KMS-11 (cell line): ENCODE data around the gene GGT6.

ENCODE experiments used
- H2AFZ ChIP-seq: fragments of 200-600 bp; sonication (generic); 2 replicates; pipeline ENCODE4 v1.6.1; 2016; ENCODE audit warnings: antibody characterized with exemption, mixed run types, low read depth
- H3K27ac ChIP-seq: fragments of 200-600 bp; sonication (generic); 2 replicates; pipeline ENCODE4 v1.6.1; 2016; ENCODE audit warnings: mild to moderate bottlenecking, mixed run types
- H3K27me3 ChIP-seq: fragments of 200-600 bp; sonication (generic); 2 replicates; pipeline ENCODE4 v1.6.1; 2017; ENCODE audit warnings: mild to moderate bottlenecking, low read depth, mixed run types, moderate library complexity; ENCODE audit not compliant: insufficient read depth
- H3K36me3 ChIP-seq: fragments of 200-600 bp; sonication (generic); 2 replicates; pipeline ENCODE4 v1.6.1; 2017; ENCODE audit warnings: mild to moderate bottlenecking, mixed run types; ENCODE audit not compliant: insufficient read depth
- H3K4me1 ChIP-seq: fragments of 200-600 bp; sonication (generic); 2 replicates; pipeline ENCODE4 v1.6.1; 2016; ENCODE audit warnings: mild to moderate bottlenecking, low read depth, mixed run types; ENCODE audit not compliant: poor library complexity, severe bottlenecking
- H3K4me2 ChIP-seq: fragments of 200-600 bp; sonication (generic); 2 replicates; pipeline ENCODE4 v1.7.0; 2016; ENCODE audit warnings: mild to moderate bottlenecking, mixed run types
- H3K4me3 ChIP-seq: fragments of 200-600 bp; sonication (generic); IDR thresholded peaks from 2 replicates; pipeline ENCODE4 v1.6.1; 2017; ENCODE audit warnings: low read depth, low read length, mixed read lengths; ENCODE audit not compliant: insufficient read depth
- H3K79me2 ChIP-seq: fragments of 200-600 bp; sonication (generic); 2 replicates; pipeline ENCODE4 v1.6.1; 2016; ENCODE audit warnings: low read depth, mixed run types; ENCODE audit not compliant: insufficient read depth
- H3K9ac ChIP-seq: fragments of 200-600 bp; sonication (generic); 2 replicates; pipeline ENCODE4 v1.6.1; 2016; ENCODE audit warnings: mild to moderate bottlenecking, mixed run types
- H4K20me1 ChIP-seq: fragments of 200-600 bp; sonication (generic); 2 replicates; pipeline ENCODE4 v1.6.1; 2016; ENCODE audit warnings: mild to moderate bottlenecking, mixed run types; ENCODE audit not compliant: insufficient read depth
- TF ChIP-seq, protein P1 (sequence below): fragments of 200-600 bp; sonication (generic); conservative IDR thresholded peaks from 2 replicates; pipeline ENCODE4 v1.6.1; 2017; ENCODE audit warnings: low read depth, mild to moderate bottlenecking, antibody characterized with exemption, low read length, moderate library complexity, mixed read lengths

Gene GGT6

DNA sequence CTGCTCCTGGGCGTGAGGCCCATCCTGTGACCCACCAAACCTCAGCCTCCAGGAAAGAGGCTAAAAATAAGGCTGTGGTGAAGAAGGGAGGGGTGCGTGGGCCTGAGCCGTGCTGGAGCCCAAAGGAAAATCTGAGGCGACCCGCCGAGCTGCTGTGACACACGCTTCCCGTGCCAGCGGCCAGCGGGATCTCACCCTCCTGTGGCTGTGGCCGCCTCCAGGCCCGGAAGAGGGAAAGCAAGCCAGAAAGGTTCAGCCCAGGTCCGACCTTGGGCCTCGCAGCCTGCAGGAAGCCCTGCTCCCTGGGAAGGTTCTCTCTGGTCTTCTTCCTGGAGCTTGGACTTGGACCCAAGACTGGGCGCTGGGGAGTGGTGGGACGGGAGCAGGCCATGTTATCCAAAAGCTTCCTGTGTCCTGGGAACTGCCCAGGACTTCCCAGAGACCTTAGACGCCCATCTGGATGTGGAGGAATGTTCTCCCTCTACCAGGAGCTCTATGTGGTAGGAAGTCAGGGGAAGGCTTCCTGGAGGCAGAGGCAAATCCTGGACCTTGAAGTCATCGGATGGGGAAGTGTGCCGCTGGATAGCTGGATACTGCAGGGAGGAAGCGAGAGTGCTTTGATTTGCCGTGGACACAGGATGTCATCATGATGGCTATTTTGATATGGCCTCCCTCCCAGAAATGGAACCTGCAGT is 50.3 kb downstream of the GGT6 start:
- no peaks in the 10 kb centered on the region for H3K79me2 ChIP-seq
- no peak overlapping the region for H3K4me2 ChIP-seq

DNA sequence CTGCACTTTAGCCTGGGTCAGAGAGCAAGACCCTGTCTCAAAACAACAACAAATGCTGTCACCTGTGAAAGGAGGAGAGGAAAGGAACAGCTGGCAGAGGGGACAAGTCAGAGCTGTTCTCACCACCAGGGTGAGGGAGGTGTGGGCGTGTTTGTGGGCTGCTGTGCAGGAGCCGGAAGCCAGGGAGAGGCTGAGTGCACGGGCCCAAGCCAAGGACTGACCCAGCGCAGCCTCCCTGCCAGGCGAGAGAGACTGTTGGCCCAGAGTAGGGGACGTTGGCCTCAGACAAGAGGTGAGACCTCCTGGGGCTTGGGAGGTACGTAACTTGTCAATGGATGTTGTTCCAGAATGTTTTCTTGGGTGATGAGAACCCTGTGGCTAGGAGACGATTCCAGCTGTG is 51.0 kb downstream of the GGT6 start:
- Histone ChIP-seq H3K9ac (no peak overlapping the region), H3K4me2 (no peak overlapping the region), H3K4me3 (no peak overlapping the region), H3K36me3 (no peaks in the 10 kb centered on the region), H3K27ac (no peak overlapping the region), H3K4me1 (no peaks in the 10 kb centered on the region), H3K79me2 (no peaks in the 10 kb centered on the region), H2AFZ (no peak overlapping the region), H3K27me3 (peaks cover 6% of the 10 kb centered on the region; the same call in 1 of the 2 replicates), H4K20me1 (no peaks in the 10 kb centered on the region)
- TF ChIP-seq, protein P1, sequence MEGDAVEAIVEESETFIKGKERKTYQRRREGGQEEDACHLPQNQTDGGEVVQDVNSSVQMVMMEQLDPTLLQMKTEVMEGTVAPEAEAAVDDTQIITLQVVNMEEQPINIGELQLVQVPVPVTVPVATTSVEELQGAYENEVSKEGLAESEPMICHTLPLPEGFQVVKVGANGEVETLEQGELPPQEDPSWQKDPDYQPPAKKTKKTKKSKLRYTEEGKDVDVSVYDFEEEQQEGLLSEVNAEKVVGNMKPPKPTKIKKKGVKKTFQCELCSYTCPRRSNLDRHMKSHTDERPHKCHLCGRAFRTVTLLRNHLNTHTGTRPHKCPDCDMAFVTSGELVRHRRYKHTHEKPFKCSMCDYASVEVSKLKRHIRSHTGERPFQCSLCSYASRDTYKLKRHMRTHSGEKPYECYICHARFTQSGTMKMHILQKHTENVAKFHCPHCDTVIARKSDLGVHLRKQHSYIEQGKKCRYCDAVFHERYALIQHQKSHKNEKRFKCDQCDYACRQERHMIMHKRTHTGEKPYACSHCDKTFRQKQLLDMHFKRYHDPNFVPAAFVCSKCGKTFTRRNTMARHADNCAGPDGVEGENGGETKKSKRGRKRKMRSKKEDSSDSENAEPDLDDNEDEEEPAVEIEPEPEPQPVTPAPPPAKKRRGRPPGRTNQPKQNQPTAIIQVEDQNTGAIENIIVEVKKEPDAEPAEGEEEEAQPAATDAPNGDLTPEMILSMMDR, result no peak

More for the DNA sequence above, 50.3 kb downstream of the GGT6 start:
- no peak overlapping the region for H3K27ac ChIP-seq
- no peaks in the 10 kb centered on the region for H4K20me1 ChIP-seq
- no peak overlapping the region for H3K9ac ChIP-seq
- H3K36me3 ChIP-seq, result no peaks in the 10 kb centered on the region
- no peak overlapping the region for H2AFZ ChIP-seq
- H3K4me3 ChIP-seq, result no peak overlapping the region
- H3K4me1 ChIP-seq, result no peaks in the 10 kb centered on the region
- TF ChIP-seq, protein P1, result no peak
- H3K27me3 ChIP-seq, result peaks cover 4% of the 10 kb centered on the region; the same call in 1 of the 2 replicates

DNA sequence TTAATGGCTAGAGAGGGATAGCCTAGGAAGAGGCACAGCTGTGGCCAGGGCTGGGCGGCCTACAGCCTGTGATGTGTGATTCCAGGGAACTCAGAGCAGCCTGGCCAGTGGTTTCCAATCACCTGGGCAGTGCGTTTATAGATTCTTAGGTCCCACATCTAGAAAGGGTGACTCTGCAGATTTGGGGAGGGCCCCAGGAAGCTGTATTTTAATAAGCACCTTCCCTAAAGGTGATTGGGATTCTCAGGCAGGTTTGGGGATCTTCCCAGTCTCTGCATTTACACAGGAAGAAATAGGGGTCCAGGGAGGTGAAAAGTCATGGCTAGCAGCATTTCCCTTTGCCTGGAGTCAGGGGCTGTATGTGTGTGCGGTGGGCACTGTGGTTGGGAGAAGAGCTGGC is 52.2 kb downstream of the GGT6 start:
- no peak overlapping the region for H3K4me3 ChIP-seq
- H3K27ac ChIP-seq, result no peak overlapping the region
- no peak overlapping the region for H2AFZ ChIP-seq
- no peaks in the 10 kb centered on the region for H4K20me1 ChIP-seq
- H3K4me2 ChIP-seq, result no peak overlapping the region
- no peak overlapping the region for H3K9ac ChIP-seq
- H3K4me1 ChIP-seq, result no peaks in the 10 kb centered on the region
- no peaks in the 10 kb centered on the region for H3K79me2 ChIP-seq
- H3K27me3 ChIP-seq, result peaks cover 10% of the 10 kb centered on the region; the same call in 1 of the 2 replicates
- no peaks in the 10 kb centered on the region for H3K36me3 ChIP-seq
- TF ChIP-seq, protein P1, result no peak

DNA sequence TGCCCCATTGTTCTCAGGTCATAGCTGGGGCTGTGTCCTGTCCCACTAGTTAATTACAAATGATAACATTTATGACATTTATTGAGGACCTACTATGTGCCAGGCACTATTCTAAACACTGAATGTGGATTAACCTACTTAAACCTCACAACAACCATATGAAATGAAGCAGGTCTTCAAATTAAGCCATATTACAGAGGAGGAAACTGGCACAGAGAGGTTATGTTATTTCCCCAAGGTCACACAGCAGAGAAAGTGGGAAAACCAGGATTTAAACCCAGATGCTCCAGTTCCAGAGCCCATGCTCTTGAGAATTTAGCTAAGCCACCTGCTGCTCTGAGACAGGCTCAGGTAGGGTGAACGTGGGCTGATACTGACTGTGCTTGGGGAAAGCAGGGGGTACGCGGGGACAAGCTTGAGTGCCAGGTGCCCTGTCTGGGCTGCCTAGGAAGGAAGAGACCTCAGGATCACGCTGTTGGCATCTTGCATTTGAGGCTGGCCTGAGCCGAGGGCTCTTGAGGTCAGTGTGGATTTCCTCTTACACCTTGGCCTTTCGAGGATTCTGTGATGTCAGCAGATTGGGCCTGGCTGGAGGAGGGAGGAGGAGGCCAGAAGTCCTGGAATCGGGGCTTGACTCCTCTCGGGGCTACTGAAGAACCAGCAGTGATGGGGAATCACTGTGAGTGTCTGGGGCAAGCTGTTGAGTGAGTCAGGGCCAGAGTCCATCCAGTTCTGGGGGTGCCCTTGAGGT is 52.8 kb downstream of the GGT6 start:
- TF ChIP-seq, protein P1, result no peak
- Histone ChIP-seq H3K79me2 (no peaks in the 10 kb centered on the region), H3K4me1 (no peaks in the 10 kb centered on the region), H3K27ac (no peak overlapping the region), H3K27me3 (peaks cover 17% of the 10 kb centered on the region; the same call in 1 of the 2 replicates), H3K4me2 (no peak overlapping the region), H3K4me3 (no peak overlapping the region), H3K9ac (no peak overlapping the region), H3K36me3 (no peaks in the 10 kb centered on the region), H4K20me1 (no peaks in the 10 kb centered on the region), H2AFZ (no peak overlapping the region)
